CD4-positive, alpha-beta T cell treated with Interferon alpha-2 for 1 hour (primary cell): Measurements from ENCODE around the gene OSBP2.

Experiments used
- DNase-seq, 2 donors: peaks; one replicate each; pipeline ENCODE4 v3.0.0-alpha.2; 2020 to 2022

OSBP2 gene

DNA sequence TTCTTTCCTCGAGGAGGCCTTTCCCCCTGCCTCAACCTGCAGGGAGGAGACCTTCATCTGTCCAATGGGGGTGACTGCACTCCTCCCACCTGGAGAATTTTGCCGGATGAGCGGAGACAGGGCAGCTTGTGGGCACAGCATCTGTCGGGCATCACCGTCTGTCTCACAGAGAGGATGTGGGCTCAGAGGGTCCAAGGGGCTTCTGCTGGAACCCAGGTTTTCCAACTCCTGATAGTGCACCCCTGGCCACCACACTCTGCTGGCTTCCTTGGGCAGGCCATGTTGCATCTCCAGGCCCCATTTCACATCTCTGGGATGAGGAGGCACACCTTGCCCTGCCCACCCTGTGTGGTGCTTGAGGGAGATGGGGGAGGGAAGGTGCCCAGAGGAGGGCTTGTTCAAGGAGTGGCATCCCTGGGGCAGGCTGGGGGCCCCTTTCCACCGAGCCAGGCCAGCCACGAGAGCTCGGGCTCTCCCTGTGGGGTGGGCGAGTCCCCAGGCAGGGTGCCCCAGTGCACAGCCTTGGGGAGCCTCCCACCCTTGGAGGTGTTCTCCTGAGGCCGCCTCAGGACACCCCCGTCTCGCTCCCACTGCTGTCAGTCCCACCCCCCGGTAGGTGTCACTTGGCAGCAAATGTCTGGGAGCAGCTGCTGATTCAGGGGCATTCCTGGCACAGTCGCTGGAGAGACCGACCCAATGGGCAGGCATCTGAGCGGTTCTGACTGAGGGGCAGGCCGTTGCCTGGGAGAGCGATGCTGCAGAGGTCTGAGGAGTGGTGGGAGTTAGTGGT, 189.7 kb downstream of the OSBP2 start:
- no peak for DNase-seq

- DNase-seq, result no peak
Measured at GRCh38 chr22:30885001-30885366, 190.3 kb downstream of the OSBP2 start.

- no peak for DNase-seq
Measured at GRCh38 chr22:30885591-30885990, 190.9 kb downstream of the OSBP2 start.

DNA sequence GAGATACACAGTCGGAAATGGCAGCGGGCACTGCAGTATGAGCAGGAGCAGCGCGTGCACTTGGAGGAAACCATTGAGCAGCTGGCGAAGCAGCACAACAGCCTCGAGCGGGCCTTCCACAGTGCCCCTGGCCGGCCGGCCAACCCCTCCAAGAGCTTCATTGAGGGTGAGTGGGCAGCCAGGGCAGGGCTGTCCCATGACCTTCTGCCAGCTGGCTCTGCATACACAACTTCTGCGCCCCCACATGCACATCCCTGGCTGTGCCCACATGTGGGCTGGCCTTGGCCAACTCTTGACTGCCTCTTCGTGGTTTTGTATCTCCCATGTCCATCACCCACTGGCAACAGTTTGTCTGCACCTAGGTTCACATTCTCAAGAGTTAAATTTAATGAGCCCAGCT, 192.8 kb downstream of the OSBP2 start:
- DNase-seq, result no peak

- DNase-seq, result no peak
Measured at GRCh38 chr22:30887861-30888260, 193.2 kb downstream of the OSBP2 start.

GRCh38 chr22:30889268-30889995, 194.8 kb downstream of the OSBP2 start:
- DNase-seq, result no peak

- no peak for DNase-seq
Measured at GRCh38 chr22:30889996-30890480, 195.4 kb downstream of the OSBP2 start.

GRCh38 chr22:30890686-30891442, 196.2 kb downstream of the OSBP2 start:
- DNase-seq, result peak in 1 of 2 donors; percentile 30

- DNase-seq, result no peak
Measured at GRCh38 chr22:30891443-30891755, 196.7 kb downstream of the OSBP2 start.

DNA sequence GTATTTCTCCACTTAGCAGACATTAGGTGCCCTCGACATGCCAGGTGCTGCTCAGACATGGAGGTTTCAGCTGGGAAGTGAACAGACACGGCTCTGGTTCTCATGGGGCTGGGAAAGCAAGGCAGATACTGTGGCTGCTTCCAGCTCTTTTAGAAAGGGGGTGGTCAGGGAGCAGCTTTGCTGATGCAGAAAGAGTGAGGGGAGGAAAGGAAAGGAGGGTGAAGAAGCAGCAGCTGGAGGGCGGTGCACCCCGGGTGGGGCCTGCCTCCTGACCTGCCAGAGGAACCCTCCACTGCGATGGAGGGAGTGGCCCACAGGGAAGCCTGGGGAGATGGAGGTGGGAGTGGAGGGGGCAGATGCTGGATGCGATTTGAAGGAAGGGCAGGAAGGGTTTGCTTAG, 197.1 kb downstream of the OSBP2 start:
- no peak for DNase-seq

GRCh38 chr22:30892286-30892685, 197.6 kb downstream of the OSBP2 start:
- no peak for DNase-seq

GRCh38 chr22:30892731-30893221, 198.1 kb downstream of the OSBP2 start:
- no peak for DNase-seq

GRCh38 chr22:30893434-30894370, 199.0 kb downstream of the OSBP2 start:
- DNase-seq, result no peak

GRCh38 chr22:30894371-30894740, 199.7 kb downstream of the OSBP2 start:
- DNase-seq, result no peak

GRCh38 chr22:30902496-30903357, 208.1 kb downstream of the OSBP2 start:
- DNase-seq, result no peak

- DNase-seq, result no peak
Measured at GRCh38 chr22:30903876-30904460, 209.3 kb downstream of the OSBP2 start.

- DNase-seq, result no peak
Measured at GRCh38 chr22:30905696-30906341, 211.1 kb downstream of the OSBP2 start.

- DNase-seq, result no peak
Measured at GRCh38 chr22:30906411-30906810, 211.7 kb downstream of the OSBP2 start.

DNA sequence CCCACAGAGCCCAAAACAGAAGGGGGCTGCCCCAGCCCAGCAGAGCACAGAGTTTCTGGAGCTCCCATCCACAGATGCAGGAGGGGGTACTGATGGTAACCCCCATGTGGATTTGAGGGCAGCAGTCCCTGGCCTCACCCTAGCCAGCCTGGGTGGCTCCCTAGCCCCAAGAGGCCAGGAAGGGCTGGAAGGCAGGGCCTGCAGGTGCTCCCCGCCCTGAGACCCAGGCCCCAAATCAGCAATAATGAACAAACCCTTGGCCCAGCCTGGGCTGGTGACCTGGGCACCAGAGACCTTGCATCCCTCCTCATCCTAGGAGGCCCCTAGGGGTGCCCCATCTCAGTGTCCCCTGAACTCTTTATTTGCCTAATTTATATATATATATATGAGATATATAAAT, 212.3 kb downstream of the OSBP2 start:
- no peak for DNase-seq

DNA sequence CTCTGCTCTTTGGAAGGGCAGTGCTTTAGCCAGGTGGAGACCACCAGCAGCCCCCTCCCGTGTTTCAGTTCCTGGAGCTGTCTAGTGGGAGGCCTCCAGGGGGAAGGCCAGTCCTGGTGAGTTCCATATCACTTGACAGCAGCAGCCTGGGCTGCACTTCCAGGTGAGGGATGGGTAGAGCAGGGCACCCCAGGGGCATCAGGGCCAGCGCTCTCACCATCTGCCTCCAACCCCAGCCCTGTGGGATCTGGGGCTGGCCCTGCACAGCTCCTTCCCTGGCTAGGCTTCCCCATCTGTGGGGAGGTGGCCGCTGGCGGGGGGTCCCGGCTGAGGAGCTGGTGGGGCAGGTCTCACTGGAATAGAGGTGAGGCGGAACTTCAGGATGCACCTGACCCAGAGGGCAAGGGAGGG, 213.4 kb downstream of the OSBP2 start:
- DNase-seq, result no peak
